Heart left ventricle (tissue), 16 donors: ENCODE results near the gene ATP6V1B1. TPM values are rescaled to one million over a fixed set of nuclear protein-coding genes. Genes with fewer than 3 reads are reported as not detected.

Source experiments
- ATAC-seq, 4 donors: fragments of 200-7000 bp; cut with Tn5 transposase; one replicate each; pipeline ENCODE4 v1.9.1; 2020 to 2022; ENCODE audit warnings: moderate library complexity in 4 of 4, mild to moderate bottlenecking in 3 of 4, moderate number of reproducible peaks in 1 of 4
- DNase-seq, 5 donors: peaks; one replicate each; pipeline ENCODE4 v3.0.0-alpha.2; 2020
- H3K27ac ChIP-seq, 12 donors: fragments of 200-600 bp; sonication (generic) in 4 of 12; one replicate each; pipeline versions ENCODE4 v1.5.0 to v1.8.0; 2016 to 2022; ENCODE audit warnings: mild to moderate bottlenecking in 2 of 12
- H3K27me3 ChIP-seq, 9 donors: fragments of 200-600 bp; sonication (generic) in 2 of 9; one replicate each; pipeline versions ENCODE4 v1.5.1 to v1.8.0; 2016 to 2022; ENCODE audit warnings: mild to moderate bottlenecking in 3 of 9
- H3K36me3 ChIP-seq, 9 donors: fragments of 200-600 bp; sonication (generic) in 2 of 9; one replicate each; pipeline versions ENCODE4 v1.5.0 to v1.8.0; 2018 to 2022; ENCODE audit warnings: mild to moderate bottlenecking in 2 of 9
- H3K4me1 ChIP-seq, 12 donors: fragments of 200-600 bp; sonication (generic) in 4 of 12; one replicate each; pipeline versions ENCODE4 v1.5.0 to v1.8.0; 2016 to 2022; ENCODE audit warnings: mild to moderate bottlenecking in 3 of 12
- H3K4me3 ChIP-seq, 12 donors: fragments of 200-600 bp; sonication (generic) in 4 of 12; one replicate each; pipeline versions ENCODE4 v1.5.0 to v1.8.0; 2017 to 2022; ENCODE audit warnings: mild to moderate bottlenecking in 9 of 12, moderate library complexity in 4 of 12
- H3K9me3 ChIP-seq, 12 donors: fragments of 200-600 bp; sonication (generic) in 4 of 12; one replicate each; pipeline versions ENCODE4 v1.5.0 to v1.8.0; 2016 to 2022; ENCODE audit warnings: mild to moderate bottlenecking in 1 of 12
- CTCF ChIP-seq, 12 donors: fragments of 200-600 bp; sonication (generic) in 4 of 12; IDR thresholded peaks; one replicate each; pipeline versions ENCODE4 v1.5.0 to v1.8.0; 2018 to 2022; ENCODE audit warnings: antibody characterized with exemption in 12 of 12, mild to moderate bottlenecking in 5 of 12
- POLR2A ChIP-seq, 2 donors: fragments of 450-650 bp; IDR thresholded peaks; one replicate each; pipeline ENCODE4 v1.6.1; 2017; ENCODE audit warnings: antibody characterized with exemption in 2 of 2, mild to moderate bottlenecking in 2 of 2, moderate library complexity in 2 of 2
- WGBS, 4 donors: extraction: QIAGEN DNeasy Blood & Tissue Kit in 2 of 4; methylation state at CpG; one replicate each; pipeline versions ENCODE4 v1.1.5 to v1.1.7; 2013 to 2018; 5-methylcytosine and 5-hydroxymethylcytosine counted together
- intact Hi-C, 10 donors: fragments of 100-400 bp; cut with DNase I; formaldehyde crosslinking; loops; one replicate each; pipeline versions ENCODE4 v1.11.1 to v1.14.2; 2022
- polyA plus RNA-seq, 2 donors: library from polyadenylated mRNA; stranded (reverse); fragments of 200-250 nt; gene quantifications; one replicate each; pipeline ENCODE4 v1.2.3, GENCODE V29; 2013
- total RNA-seq, 9 donors: library from RNA; depleted of rRNA in 2 of 9; stranded (reverse); fragments of >200 nt in 2 of 9; fragmentation: NEBNext Ultra II Directional in 3 of 9; extraction: Animal tissue kit (Norgen Biotek cat#: 25700) in 3 of 9; gene quantifications; one replicate each; pipeline versions ENCODE4 v1.1.0 to v1.2.4, GENCODE V29; 2016 to 2023
- donor health status: ischemic (EF 13 %, LVEDD 7.1; RV severe dilation, severe dysfunction).
- donor health status: healthy with polysubstance abuse.
- donor health status: DM: no; HTN: yes; CAD: no.
- donor health status: DM: no; HTN: no; CAD: no.
- donor health status: ischemic (EF 25% LVEDD 6.9; RV normal size, moderate dysfunction).
- donor health status: ischemic (EF 25% LVEDD 5.7; RV mildly dilated, moderate dysfunction).
- donor health status: healthy.
- donor health status: DM: yes; HTN: yes; CAD: no.
- donor health status: ischemic (EF 35%, LVEDD 5.7; RV mildly dilated, moderate dysfunction).
- donor health status: nonischemic (EF 11% LVEDD 7.7; RV severe dilation, severe dysfunction).
- donor health status: DM: yes; HTN: yes; CAD: no.
- donor health status: PGD.
- donor health status: ischemic (EF 29% LVEDD 5.4; RV normal size, mild dysfunction).
- donor health status: nonischemic (EF 23%, LVEDD 6.1; RV moderate dilation, normal function).

ATP6V1B1 gene
- total and polyA plus RNA-seq, 11 donors, result 0.16 to 1.8 (median 0.48) TPM; not detected in 4

GRCh38 chr2:70942396-70943204 lies 6.9 kb downstream of the ATP6V1B1 start:
- Histone ChIP-seq H3K27me3 (peaks cover 0 to 22% (median 8%) of the 10 kb centered on the region in 9 donors), H3K27ac (no peak overlapping the region), H3K4me3 (no peak overlapping the region), H3K9me3 (no peaks in the 10 kb centered on the region), H3K4me1 (peaks cover 0 to 2% (median 0%) of the 10 kb centered on the region in 12 donors), H3K36me3 (no peaks in the 10 kb centered on the region)
- ATAC-seq (no peak), DNase-seq (no peak)
- TF ChIP-seq CTCF (IDR thresholded peaks at IDR 0.05) (no peak), POLR2A (IDR thresholded peaks at IDR 0.05) (no peak)
- WGBS, 4 donors, result 56 to 63% (median 60%) methylated on average over 6 of the region's 6 CpGs
- intact Hi-C loops, result loop anchor here in 8 of 10 donors (10.0 kb wide), 4 partner anchors 148 to 288 kb away; partner anchors contain the start of gene FIGLA (in 1 of the 8)

GRCh38 chr2:70943205-70943871 lies 7.6 kb downstream of the ATP6V1B1 start:
- Histone ChIP-seq H3K9me3 (no peaks in the 10 kb centered on the region), H3K4me3 (no peak overlapping the region), H3K36me3 (no peaks in the 10 kb centered on the region), H3K27me3 (peaks cover 0 to 25% (median 7%) of the 10 kb centered on the region in 9 donors), H3K4me1 (peaks cover 0 to 7% (median 0%) of the 10 kb centered on the region in 12 donors), H3K27ac (no peak overlapping the region)
- DNase-seq (no peak), ATAC-seq (no peak)
- TF ChIP-seq CTCF (IDR thresholded peaks at IDR 0.05), result no peak
- no peak for TF ChIP-seq POLR2A (IDR thresholded peaks at IDR 0.05)
- intact Hi-C loops, result loop anchor here in 8 of 10 donors (10.0 kb wide), 4 partner anchors 149 to 289 kb away; partner anchors contain the start of gene FIGLA (in 1 of the 8)
- 76 to 89% (median 84%) methylated on average over 9 to 11 of the region's 11 CpGs for WGBS, 4 donors

DNA sequence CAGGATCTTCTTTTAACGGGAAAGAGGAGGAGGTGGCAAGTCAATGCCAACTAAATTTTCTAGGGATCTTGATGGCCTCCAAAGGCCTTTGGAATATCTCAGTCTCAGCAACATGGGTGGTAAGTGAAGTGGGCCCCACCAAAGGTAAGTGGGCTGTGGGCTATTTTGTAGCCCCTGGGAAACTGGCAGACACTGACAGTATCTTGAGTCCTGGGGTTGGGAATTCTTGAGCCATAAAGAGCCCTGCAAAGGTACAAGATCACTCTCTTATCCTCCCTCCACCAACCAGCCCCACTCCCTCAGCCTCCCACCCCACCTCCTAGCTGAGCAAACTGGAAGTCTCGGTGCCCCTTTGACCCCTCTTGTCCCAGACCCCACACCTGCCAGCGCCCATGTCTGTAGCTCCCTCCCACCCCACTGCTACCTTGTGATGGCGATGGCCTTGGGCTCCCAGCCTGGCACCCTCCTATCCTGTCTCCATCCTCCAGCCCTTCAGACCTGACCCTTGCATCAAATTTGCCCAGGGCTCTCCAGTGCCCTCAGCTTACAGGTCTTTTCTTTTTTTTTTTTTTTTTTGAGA lies 8.5 kb downstream of the ATP6V1B1 start:
- no peak for TF ChIP-seq CTCF (IDR thresholded peaks at IDR 0.05)
- no peak for TF ChIP-seq POLR2A (IDR thresholded peaks at IDR 0.05)
- intact Hi-C loops, result loop anchor here in 8 of 10 donors (10.0 kb wide), 4 partner anchors 149 to 289 kb away; partner anchors contain the start of gene FIGLA (in 1 of the 8)
- ATAC-seq (no peak), DNase-seq (no peak)
- no peak overlapping the region for H3K4me3 ChIP-seq
- H3K4me1 ChIP-seq, result peaks cover 0 to 10% (median 0%) of the 10 kb centered on the region in 12 donors
- H3K27me3 ChIP-seq, result peaks cover 0 to 20% (median 0%) of the 10 kb centered on the region in 9 donors
- no peak overlapping the region for H3K27ac ChIP-seq
- no peaks in the 10 kb centered on the region for H3K9me3 ChIP-seq
- H3K36me3 ChIP-seq, result no peaks in the 10 kb centered on the region
- 83 to 92% (median 88%) methylated on average over 4 of the region's 4 CpGs for WGBS, 4 donors
